Activated T-cell treated with anti-CD3 and anti-CD28 coated beads, Interleukin-2, amount 50 U/mL, for 24 hours (primary cell): ENCODE data around the gene KCNJ16.

Source experiments
- DNase-seq: peaks from one replicate; pipeline ENCODE4 v3.0.0-alpha.2; 2020
- H3K27ac Mint-ChIP-seq: 2 replicates; pipeline ENCODE4 v1.8.0; 2020; ENCODE audit warnings: mild to moderate bottlenecking, mixed read lengths
- H3K27me3 Mint-ChIP-seq: 2 replicates; pipeline ENCODE4 v1.8.0; 2020; ENCODE audit warnings: mixed read lengths
- H3K36me3 Mint-ChIP-seq: 2 replicates; pipeline ENCODE4 v1.8.0; 2020; ENCODE audit warnings: low read depth, mixed read lengths
- H3K4me1 Mint-ChIP-seq: 2 replicates; pipeline ENCODE4 v1.8.0; 2020; ENCODE audit warnings: low read depth, mixed read lengths
- H3K4me3 Mint-ChIP-seq: 2 replicates; pipeline ENCODE4 v1.8.0; 2020; ENCODE audit warnings: mild to moderate bottlenecking, moderate library complexity, mixed read lengths
- H3K9me3 Mint-ChIP-seq: 2 replicates; pipeline ENCODE4 v1.8.0; 2020; ENCODE audit warnings: mixed read lengths

KCNJ16 gene

DNA sequence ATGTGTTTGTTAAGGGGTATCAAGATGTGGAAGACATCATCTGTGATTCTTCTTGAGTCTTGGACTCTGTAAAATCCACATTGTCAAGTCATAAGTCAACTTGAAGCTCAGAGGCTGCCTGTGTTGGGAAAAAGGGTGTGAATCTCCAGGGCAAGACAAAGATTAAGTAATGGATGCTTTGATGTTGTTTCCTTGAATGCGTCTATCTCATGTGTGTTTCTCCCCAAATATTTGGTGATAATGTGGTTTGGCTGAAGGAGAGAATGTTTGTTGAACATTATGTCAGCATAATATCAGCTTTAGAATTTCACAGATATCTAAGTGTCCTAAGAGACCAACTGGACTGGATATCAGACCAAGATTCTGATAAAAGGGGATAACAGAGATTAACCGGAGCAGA, 24.1 kb upstream of the KCNJ16 start:
- no peaks in the 10 kb centered on the region for H3K36me3 Mint-ChIP-seq
- H3K27me3 Mint-ChIP-seq = no peaks in the 10 kb centered on the region
- no peaks in the 10 kb centered on the region for H3K9me3 Mint-ChIP-seq
- no peak overlapping the region for H3K4me3 Mint-ChIP-seq
- H3K4me1 Mint-ChIP-seq = no peaks in the 10 kb centered on the region
- H3K27ac Mint-ChIP-seq = no peak overlapping the region
- DNase-seq = no peak

DNA sequence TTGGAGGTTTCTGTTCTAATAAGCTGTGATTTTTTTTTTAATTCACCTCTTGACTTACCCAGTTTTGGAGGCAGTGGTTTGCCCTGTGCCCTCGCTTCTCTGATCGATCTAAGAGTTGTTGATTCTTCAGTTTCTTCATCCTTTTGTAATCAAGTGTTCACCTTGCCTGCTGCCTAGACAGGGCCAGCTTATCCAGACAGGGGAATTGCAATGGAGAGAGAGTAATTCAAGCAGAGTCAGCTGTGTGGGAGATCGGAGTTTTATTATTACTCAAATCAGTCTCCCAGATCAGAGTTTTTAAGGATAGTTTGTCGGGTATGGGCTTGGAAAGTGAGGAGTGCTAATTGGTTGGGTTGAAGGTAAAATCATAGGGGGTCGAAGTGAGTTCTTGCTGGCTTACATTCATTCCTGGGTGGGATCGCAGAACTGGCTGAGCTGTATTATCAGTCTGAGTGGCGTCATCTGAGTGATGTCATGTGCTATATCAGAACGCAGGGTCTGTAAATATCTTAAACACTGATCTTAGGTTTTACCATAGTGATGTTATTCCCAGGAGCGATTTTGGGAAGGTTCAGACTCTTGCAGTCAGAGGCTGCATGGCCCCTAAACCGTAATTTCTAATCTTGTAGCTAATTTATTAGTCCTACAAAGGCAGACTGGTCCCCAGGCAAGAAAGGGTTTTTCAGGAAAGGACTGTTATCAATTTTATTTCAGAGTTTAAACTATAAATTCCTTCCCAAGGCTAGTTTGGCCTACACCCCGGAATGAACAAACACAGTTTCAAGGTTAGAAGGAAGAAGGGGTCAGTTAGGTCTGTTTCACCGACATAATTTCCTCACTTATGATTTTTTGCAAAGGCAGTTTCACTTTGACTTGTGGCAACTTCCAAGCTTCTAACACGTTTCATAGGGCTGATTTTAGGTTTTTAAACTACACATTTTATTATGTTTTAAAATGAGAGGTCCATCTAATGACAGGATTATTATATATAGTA, 21.5 kb upstream of the KCNJ16 start:
- H3K27me3 Mint-ChIP-seq = no peaks in the 10 kb centered on the region
- H3K4me1 Mint-ChIP-seq = no peaks in the 10 kb centered on the region
- H3K36me3 Mint-ChIP-seq = no peaks in the 10 kb centered on the region
- no peak overlapping the region for H3K27ac Mint-ChIP-seq
- H3K9me3 Mint-ChIP-seq = no peaks in the 10 kb centered on the region
- DNase-seq = no peak
- H3K4me3 Mint-ChIP-seq = no peak overlapping the region

DNA sequence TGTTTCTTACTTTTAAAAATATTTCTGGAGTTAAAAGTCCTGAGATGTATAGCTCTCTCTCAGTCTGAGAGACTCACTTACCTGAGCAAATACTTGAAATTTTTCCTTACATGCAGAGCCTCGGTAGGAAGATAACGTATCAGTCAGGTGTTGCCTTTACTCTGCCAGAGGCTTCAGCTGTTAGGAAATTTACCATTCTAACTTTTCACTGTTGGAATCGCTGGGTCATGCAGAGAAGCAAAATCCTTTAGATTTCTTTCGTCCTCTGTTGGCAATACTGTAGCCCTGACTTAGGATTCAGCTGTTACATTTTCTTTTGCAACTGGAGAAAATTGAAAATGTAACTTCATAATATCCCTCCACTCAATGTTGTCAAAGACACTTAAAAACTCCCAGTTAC, 20.0 kb upstream of the KCNJ16 start:
- no peak for DNase-seq
- Mint-ChIP-seq H3K36me3 (no peaks in the 10 kb centered on the region), H3K4me3 (no peak overlapping the region), H3K27ac (no peak overlapping the region), H3K9me3 (no peaks in the 10 kb centered on the region), H3K4me1 (no peaks in the 10 kb centered on the region), H3K27me3 (no peaks in the 10 kb centered on the region)

DNA sequence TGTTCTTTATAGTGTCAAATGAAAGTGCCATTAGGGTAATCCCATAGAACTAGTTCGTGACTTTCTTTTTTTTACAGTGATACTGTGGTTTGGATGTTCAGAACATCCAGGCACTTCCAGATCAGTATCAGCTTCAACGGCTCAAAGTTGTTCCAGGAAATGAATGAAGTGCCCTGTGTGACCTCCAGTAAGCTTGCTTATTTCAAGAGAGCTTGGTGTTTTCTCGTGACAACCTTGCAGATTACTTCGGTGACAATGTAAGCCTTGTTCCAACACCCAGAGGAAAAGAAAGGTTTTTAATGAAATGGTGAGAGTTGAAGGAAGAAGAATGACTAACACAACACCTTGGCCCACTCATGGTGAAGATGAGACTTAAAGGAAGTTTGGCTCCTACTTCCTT, 16.0 kb upstream of the KCNJ16 start:
- H3K4me3 Mint-ChIP-seq = no peak overlapping the region
- no peaks in the 10 kb centered on the region for H3K36me3 Mint-ChIP-seq
- no peaks in the 10 kb centered on the region for H3K27me3 Mint-ChIP-seq
- no peak for DNase-seq
- H3K27ac Mint-ChIP-seq = no peak overlapping the region
- no peaks in the 10 kb centered on the region for H3K4me1 Mint-ChIP-seq
- no peaks in the 10 kb centered on the region for H3K9me3 Mint-ChIP-seq

DNA sequence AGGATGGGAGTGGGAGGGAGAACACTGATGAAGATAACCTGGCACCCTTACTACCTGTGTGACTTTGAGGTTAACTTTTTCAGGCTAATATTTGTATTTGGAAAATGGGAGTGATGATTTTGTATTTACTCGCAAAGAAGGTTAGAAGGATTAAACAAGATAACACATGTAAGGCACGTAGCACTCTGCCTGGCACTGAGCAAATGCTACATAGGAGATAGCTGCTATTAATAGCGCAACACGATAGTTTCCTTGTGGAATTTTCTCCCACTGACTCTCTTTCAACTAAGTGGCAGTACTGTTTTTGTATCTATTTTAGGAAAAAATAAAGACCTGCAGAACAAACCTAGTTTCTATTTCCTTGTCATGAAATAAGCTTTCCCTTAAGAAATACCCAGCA, 15.4 kb upstream of the KCNJ16 start:
- no peaks in the 10 kb centered on the region for H3K27me3 Mint-ChIP-seq
- no peak for DNase-seq
- no peaks in the 10 kb centered on the region for H3K9me3 Mint-ChIP-seq
- H3K4me1 Mint-ChIP-seq = no peaks in the 10 kb centered on the region
- no peak overlapping the region for H3K4me3 Mint-ChIP-seq
- H3K36me3 Mint-ChIP-seq = no peaks in the 10 kb centered on the region
- no peak overlapping the region for H3K27ac Mint-ChIP-seq

DNA sequence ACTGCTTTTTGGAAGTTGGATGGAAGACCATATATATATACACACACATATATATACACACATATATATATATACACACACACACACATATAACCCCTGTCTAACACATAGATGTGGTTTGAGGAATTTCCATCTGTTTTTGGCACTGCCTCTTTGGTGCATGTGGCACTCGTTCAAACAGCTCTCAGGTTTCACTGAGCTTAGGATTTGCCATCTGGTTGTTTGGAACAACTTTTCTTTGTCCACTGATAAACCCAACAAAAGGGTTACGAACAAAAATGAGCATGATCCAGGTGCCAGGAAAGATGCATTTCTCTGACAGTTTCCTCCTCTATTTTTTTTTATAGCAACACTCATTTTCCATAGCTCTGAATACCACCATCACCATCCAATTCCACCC, 14.6 kb upstream of the KCNJ16 start:
- Mint-ChIP-seq H3K9me3 (no peaks in the 10 kb centered on the region), H3K4me1 (no peaks in the 10 kb centered on the region), H3K36me3 (no peaks in the 10 kb centered on the region), H3K27ac (no peak overlapping the region), H3K27me3 (no peaks in the 10 kb centered on the region), H3K4me3 (no peak overlapping the region)
- no peak for DNase-seq

DNA sequence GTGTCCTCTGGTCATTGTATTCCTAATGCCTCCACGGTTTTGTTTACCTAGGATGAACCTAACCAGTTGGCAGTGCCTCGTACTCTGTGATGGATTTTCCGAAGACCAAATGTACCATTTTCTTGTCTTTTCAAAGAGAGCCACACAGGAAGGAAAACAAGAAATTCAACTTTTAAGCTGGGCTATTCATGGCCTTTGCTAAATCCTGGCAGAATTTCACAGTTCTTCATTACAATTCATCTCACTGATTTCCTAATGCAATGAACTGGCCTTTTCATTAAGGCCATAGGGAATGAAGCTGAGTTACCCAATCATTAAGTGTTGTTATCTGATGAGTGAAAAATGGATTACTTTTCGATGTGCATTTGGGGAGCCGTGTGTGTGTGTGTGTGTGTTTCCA, 7.9 kb upstream of the KCNJ16 start:
- Mint-ChIP-seq H3K36me3 (no peaks in the 10 kb centered on the region), H3K4me1 (no peaks in the 10 kb centered on the region), H3K9me3 (no peaks in the 10 kb centered on the region), H3K27ac (no peak overlapping the region), H3K27me3 (peaks cover 4% of the 10 kb centered on the region), H3K4me3 (no peak overlapping the region)
- DNase-seq = no peak

DNA sequence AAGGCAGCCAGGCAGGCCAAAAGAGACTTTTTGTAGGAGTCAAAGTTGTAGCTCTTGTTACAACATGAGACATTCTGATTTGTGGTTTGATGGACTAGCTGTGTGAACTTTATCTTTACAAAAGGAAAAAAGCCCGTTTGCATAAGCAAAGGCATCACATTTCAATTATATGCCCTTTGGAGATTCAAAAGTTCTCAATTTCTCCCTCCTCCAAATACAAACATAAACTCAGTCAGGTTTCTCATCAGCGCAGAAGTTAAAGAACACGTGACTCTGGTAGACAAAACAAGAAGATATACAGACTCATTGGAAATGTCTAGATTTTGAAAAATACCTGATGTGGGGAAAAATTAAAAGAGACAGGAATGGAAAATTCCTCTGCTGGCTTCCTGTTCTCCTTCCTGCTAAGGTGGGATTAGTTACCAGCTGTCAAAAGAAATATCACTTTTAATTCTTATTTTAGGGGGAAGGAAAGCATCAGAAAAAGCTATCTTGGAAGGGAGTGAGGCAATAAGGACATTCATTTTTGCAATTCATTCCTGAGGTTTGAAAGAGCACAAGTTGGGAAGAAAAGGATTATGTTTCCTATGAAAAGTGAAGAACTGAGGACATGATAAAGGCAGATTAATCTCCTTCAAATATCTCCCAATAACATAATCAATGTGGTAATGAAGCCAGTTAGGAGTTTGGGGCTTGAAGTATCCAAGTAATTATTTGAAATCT, 4.6 kb upstream of the KCNJ16 start:
- Mint-ChIP-seq H3K4me3 (no peak overlapping the region), H3K9me3 (no peaks in the 10 kb centered on the region), H3K4me1 (no peaks in the 10 kb centered on the region), H3K27ac (no peak overlapping the region), H3K27me3 (peaks cover 7% of the 10 kb centered on the region), H3K36me3 (no peaks in the 10 kb centered on the region)
- DNase-seq = no peak

DNA sequence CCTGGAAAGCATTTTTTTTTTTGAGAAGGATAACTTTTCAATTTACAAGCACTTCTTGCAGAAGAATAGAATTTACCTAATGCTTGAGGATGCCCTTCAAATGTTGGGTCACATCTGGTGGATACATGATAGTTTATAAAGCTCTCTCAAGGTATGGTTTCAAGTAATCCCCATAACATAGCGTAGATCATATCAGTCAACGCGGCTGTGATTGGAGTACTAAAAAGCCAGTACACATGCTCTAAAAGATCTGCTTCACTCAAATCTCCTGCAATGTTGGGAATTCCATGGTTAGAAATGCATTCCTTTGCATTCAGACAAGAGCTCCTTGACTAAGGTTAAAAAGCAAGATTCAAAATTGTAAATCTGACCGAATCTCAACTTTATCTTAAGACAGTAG, 3.9 kb upstream of the KCNJ16 start:
- no peak for DNase-seq
- H3K27me3 Mint-ChIP-seq = peaks cover 7% of the 10 kb centered on the region
- no peak overlapping the region for H3K4me3 Mint-ChIP-seq
- H3K4me1 Mint-ChIP-seq = no peaks in the 10 kb centered on the region
- no peaks in the 10 kb centered on the region for H3K9me3 Mint-ChIP-seq
- H3K36me3 Mint-ChIP-seq = no peaks in the 10 kb centered on the region
- H3K27ac Mint-ChIP-seq = no peak overlapping the region

DNA sequence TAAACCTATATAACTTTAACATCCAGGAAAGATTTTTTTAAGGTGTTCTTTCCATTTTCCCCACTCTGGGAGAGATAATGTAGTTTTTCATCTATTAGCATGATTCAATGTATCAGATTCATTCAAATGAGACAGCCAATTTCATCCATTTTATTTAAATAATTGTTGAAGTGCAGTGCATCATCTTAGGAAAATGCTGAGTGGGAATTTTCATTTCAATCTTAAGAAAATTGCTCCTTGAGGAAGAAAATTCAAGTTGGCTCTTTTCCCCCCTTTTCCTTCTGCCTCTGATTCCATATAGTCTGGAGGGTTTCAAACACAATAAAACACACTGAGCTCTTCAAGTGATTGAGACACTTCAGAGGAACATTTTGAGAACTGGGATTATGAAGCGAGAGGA, 3.4 kb upstream of the KCNJ16 start:
- Mint-ChIP-seq H3K4me3 (no peak overlapping the region), H3K27me3 (peaks cover 7% of the 10 kb centered on the region), H3K36me3 (no peaks in the 10 kb centered on the region), H3K9me3 (no peaks in the 10 kb centered on the region), H3K4me1 (no peaks in the 10 kb centered on the region), H3K27ac (no peak overlapping the region)
- DNase-seq = no peak

DNA sequence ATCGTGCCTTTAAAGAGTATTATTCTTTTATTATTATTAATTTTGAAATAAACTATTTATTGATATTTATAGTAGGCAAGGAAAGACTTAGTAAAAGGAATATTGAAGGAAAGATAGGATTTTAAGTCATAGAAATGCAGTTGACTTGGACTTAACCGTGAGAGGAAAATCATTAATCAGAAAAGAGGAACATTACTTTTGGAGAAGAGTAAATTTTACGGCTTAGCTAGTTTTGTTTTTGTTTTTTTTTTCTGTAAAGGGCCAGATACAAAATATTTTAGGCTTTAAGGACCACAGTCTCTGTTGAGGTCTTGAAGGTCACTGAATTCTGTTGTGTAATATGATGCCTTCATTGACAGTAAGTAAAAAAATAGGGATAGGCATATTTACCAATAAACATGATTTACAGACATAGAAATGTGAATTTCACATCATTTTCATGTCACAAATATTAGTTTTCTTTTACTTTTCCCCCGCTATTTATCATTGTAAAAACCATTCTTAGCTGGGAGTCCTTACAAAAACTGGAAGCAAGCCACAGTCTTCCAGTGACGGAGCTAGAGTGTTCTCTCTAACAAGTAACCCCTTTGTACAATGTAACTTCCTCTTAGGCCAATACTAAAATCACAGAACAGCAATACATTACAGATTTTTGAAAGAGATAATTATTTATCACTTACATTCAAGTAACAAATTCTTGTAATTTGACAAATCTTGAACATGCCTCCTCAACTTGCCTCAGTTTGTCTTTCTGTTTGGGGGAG, 2.3 kb upstream of the KCNJ16 start:
- Mint-ChIP-seq H3K4me1 (no peaks in the 10 kb centered on the region), H3K9me3 (no peaks in the 10 kb centered on the region), H3K27ac (no peak overlapping the region), H3K27me3 (peaks cover 5% of the 10 kb centered on the region), H3K36me3 (no peaks in the 10 kb centered on the region), H3K4me3 (no peak overlapping the region)
- no peak for DNase-seq

DNA sequence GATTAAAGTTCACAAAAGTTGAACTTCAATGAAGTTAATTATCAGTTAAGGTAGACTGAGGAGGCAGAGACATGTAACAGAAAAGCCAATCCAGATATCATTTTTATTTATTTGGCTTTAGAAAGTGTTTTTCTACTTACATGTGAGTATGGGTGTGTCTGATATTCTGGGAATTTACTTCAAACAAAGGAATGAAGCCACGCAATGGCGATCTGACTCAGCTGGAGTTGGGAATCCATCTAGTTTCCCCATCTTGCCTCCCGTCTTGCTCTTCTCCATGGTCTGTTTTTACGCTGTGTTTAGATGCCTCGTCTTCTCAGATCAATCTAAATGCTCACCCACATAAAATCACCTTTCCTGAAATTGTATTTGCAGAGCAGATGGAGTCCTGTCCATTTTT, 1.7 kb upstream of the KCNJ16 start:
- Mint-ChIP-seq H3K36me3 (no peaks in the 10 kb centered on the region), H3K4me3 (no peak overlapping the region), H3K27ac (no peak overlapping the region)

DNA sequence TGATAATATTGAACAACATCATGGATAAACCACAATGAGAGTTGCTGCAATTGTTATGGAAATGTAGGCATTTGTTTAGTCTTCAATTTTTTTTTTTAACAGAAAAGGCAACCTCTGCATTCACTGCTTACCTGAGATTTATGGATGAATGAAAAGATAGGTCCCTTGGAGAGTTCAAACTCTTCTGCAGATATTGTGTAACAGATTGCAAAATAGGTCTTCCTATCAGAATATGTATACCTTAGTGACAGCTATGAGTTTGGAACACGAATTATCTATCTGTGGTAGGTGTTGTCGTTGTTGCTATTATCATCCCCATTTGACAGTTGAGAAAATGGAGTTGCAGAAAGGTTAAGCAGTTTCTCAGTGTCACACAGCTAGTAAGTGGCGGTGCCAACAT, 1.2 kb upstream of the KCNJ16 start:
- H3K36me3 Mint-ChIP-seq = no peaks in the 10 kb centered on the region
- H3K27ac Mint-ChIP-seq = no peak overlapping the region
- H3K27me3 Mint-ChIP-seq = peaks cover 5% of the 10 kb centered on the region
- DNase-seq = no peak
- no peak overlapping the region for H3K4me3 Mint-ChIP-seq
- no peaks in the 10 kb centered on the region for H3K9me3 Mint-ChIP-seq
- H3K4me1 Mint-ChIP-seq = no peaks in the 10 kb centered on the region

More for the DNA sequence above, 1.7 kb upstream of the KCNJ16 start:
- H3K4me1 Mint-ChIP-seq = no peaks in the 10 kb centered on the region
- no peak for DNase-seq
- no peaks in the 10 kb centered on the region for H3K9me3 Mint-ChIP-seq
- H3K27me3 Mint-ChIP-seq = peaks cover 5% of the 10 kb centered on the region

DNA sequence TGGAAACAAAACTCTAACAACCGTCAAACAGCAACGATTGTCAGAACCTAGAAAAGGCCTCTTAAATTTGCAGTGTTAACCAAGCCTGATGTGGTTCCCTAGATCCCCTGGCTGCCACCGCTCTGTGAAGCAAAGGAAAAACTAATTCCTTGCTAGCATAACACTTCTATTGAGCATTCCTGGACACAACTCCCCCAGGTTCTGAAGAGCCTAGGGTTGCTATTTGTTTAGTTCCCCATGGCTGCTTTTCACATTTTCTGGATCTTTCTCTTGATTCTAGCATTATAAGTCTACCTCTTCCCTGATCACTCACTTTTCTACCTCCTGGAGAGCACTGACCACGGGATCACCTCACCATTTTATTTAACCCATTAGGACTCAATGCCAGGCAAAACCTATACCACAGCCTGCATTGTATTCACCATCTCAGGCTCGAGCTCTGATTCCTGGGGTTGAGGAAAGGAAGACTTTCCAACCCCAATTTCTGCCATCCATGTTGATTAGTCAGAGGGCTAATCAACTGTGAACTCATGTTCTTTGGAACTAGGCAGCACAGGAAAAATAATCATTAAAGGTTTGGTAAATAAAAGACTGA, 692 bp upstream of the KCNJ16 start:
- H3K4me1 Mint-ChIP-seq = no peaks in the 10 kb centered on the region
- DNase-seq = no peak
- no peaks in the 10 kb centered on the region for H3K36me3 Mint-ChIP-seq
- H3K9me3 Mint-ChIP-seq = no peaks in the 10 kb centered on the region
- no peak overlapping the region for H3K27ac Mint-ChIP-seq
- no peak overlapping the region for H3K4me3 Mint-ChIP-seq
- H3K27me3 Mint-ChIP-seq = peaks cover 5% of the 10 kb centered on the region
